GM19043 (cell line): Measurements from ENCODE around the gene PRKCG.

Source experiments
- ATAC-seq: cut with Tn5 transposase; IDR thresholded peaks from one replicate; pipeline ENCODE4 v1.9.1; 2021; ENCODE audit warnings: low read depth; ENCODE audit not compliant: unreplicated experiment

The PRKCG gene

GRCh38 chr19:53870485-53870844, 11.5 kb upstream of the PRKCG start:
- ATAC-seq, result no peak

GRCh38 chr19:53871454-53871853, 10.5 kb upstream of the PRKCG start:
- no peak for ATAC-seq

- no peak for ATAC-seq
These were observed 9.2 kb upstream of the PRKCG start for GRCh38 chr19:53872762-53873161.

- no peak for ATAC-seq
These were observed 8.0 kb upstream of the PRKCG start for GRCh38 chr19:53873773-53874605.

GRCh38 chr19:53874606-53874990, 7.4 kb upstream of the PRKCG start:
- no peak for ATAC-seq

- no peak for ATAC-seq
These were observed 6.2 kb upstream of the PRKCG start for GRCh38 chr19:53875602-53876325.

GRCh38 chr19:53876651-53877224, 5.3 kb upstream of the PRKCG start:
- ATAC-seq, result no peak

- no peak for ATAC-seq
These were observed 4.6 kb upstream of the PRKCG start for GRCh38 chr19:53877361-53877766.

GRCh38 chr19:53878776-53879139, 3.2 kb upstream of the PRKCG start:
- ATAC-seq, result no peak

- ATAC-seq, result peak; percentile 53
These were observed 2.6 kb upstream of the PRKCG start for GRCh38 chr19:53879140-53880081.

- no peak for ATAC-seq
These were observed 1.1 kb upstream of the PRKCG start for GRCh38 chr19:53880711-53881481.

- no peak for ATAC-seq
These were observed 524 bp downstream of the PRKCG start for GRCh38 chr19:53882391-53883050.

- ATAC-seq, result no peak
These were observed 1.2 kb downstream of the PRKCG start for GRCh38 chr19:53883231-53883661.

GRCh38 chr19:53883741-53884140, 1.7 kb downstream of the PRKCG start:
- ATAC-seq, result no peak

- no peak for ATAC-seq
These were observed 2.3 kb downstream of the PRKCG start for GRCh38 chr19:53884256-53884655.

- ATAC-seq, result no peak
These were observed 3.0 kb downstream of the PRKCG start for GRCh38 chr19:53885036-53885435.

GRCh38 chr19:53892301-53892980, 10.4 kb downstream of the PRKCG start:
- ATAC-seq, result no peak

GRCh38 chr19:53892981-53893325, 11.0 kb downstream of the PRKCG start:
- no peak for ATAC-seq

GRCh38 chr19:53894707-53895106, 12.7 kb downstream of the PRKCG start:
- ATAC-seq, result no peak
